ENCODE measurements around the gene FANCI.

The FANCI gene

DNA sequence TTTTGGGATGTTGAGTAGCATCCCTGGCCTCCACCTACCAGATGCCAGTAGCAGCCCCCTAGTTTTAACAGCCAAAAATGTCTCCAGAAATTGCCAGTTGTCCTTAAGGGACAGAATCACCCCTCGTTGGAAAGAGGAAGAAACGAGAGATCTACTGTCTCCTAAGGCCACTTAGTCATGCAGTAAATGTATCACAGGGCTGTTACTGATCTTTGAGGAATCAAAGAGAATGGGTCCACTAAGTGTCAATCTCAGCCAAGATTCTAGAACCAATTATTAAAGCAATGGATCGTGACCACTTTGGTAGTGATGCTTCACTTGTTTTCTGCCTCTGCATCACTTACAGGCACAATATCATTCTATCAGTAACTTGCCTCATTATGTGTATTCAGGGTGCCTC is 64.5 kb downstream of the FANCI start:
- DNase-seq = no peak

DNA sequence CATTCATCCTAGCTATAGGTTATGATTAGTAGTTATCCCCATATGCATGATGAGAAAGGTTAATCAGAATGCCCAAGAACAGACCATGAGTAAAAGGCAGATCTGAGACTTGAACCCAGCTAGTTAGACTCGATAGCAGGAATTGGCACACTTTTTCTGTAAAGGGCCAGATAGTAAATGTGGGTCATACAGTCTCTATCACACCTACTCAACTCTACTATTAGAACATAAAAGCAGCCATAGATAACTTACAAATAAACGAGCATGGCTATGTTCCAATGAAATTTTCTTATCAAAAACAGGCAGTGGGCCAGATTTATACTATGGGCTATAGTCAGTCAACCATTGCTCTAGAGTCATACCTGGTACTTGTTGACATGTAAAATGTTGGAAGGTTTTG is 66.2 kb downstream of the FANCI start:
- DNase-seq = no peak

DNA sequence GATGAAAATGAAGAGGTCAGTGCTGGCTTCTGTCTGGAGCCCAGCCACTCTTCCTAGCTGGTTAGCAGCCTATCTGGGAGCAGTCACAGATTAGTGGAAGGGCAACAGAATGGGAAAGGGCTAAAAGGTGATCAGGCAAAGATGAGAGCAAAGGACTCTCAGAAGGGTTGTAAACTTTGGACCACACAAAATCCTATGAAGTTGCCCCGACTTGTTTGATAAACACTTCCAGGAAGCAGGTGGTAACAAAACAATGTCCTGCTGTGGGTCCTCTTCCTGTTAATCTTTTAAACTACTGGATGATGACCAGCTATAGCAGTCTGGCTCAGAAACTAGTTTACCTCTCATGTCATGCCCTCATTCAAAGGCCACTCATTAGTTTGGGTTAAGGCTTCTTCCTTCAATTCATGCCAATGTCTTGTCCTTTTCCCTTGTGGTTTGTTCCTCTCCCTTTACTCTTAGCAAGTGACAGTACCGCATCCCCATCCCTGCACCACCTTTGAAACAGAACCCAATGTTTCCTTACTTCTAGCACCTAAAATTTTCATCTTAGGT is 71.7 kb downstream of the FANCI start:
- DNase-seq = no peak

DNA sequence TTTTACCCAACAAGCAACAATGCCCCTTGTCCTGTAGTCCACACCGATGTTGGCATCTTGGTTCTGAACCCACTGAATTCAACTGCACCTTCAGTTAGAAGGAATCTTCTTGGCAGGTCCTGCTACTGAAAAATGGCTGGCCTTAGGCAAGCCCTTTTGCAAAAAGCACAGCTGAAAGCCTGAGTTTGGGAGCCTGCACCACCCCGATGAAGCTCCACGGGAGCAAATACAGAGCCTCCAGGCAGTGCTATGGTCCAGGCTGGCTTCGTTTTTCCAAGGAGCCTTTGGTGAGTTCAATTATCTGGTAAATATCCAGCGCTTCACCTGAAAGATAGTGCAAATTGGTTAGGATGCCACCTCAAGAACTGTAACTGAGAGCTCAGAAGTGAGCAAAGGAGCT is 72.7 kb downstream of the FANCI start:
- DNase-seq = no peak

DNA sequence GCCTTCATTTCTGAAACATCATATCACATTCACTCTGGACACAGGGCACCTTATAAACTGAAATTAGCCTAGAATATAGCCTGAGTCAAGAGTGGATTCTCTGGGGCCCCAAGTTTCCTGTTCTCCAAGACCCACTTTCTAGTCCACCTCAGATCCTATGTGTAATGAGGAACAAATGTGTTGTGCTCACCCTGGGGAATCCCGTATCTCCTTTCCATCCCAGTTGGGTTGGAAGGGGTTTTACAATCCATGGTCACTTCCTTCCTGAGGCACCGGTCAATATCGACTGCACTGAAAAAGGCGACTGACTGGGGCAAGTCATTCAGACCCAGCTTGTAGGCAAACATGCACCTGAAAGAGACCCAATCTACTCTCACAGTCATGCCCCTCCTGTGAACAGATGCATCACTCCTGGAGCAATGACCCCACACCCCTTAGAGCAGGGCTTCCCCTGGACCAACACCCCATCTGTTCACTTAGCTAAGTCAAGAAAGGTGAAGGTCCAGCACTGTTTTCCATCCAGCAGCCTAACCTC is 73.5 kb downstream of the FANCI start:
- DNase-seq = no peak

DNA sequence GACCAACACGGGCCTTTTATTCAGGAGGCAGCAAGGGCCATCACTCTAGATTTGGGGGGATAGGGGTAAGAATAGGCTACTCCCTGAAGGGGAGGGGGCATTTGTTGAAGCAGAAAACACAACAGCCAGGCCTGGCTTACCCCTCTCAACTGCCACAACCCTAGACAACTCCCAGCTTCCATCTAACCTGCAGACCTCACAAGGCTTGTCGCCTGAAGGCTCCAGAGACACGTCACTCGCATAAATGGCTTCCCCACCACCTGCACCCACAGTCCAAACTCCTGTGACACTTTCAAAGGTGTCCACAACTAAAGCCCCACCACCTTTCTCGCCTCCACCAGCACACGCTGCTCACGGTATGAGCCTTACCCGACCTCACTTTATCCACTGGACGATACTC is 75.9 kb downstream of the FANCI start:
- DNase-seq = no peak

DNA sequence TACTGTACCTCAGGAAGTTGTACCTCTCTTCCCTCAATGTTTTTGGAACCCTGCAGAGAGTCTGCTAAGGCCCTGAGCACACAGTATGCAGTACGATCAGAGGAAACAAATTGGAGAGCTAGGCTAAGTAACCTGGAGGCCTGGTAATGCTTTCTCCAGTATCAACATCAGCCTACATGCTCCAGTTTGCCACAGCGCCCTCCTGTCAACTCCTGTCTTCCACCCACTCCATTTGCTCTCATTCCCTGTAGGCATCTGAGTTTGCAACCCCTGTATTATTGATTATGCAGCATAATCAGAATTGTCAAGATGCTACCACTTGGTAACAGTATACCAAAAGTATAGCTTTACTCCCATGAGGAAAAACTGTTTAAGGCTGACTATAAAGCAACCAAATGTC is 76.4 kb downstream of the FANCI start:
- DNase-seq = no peak

DNA sequence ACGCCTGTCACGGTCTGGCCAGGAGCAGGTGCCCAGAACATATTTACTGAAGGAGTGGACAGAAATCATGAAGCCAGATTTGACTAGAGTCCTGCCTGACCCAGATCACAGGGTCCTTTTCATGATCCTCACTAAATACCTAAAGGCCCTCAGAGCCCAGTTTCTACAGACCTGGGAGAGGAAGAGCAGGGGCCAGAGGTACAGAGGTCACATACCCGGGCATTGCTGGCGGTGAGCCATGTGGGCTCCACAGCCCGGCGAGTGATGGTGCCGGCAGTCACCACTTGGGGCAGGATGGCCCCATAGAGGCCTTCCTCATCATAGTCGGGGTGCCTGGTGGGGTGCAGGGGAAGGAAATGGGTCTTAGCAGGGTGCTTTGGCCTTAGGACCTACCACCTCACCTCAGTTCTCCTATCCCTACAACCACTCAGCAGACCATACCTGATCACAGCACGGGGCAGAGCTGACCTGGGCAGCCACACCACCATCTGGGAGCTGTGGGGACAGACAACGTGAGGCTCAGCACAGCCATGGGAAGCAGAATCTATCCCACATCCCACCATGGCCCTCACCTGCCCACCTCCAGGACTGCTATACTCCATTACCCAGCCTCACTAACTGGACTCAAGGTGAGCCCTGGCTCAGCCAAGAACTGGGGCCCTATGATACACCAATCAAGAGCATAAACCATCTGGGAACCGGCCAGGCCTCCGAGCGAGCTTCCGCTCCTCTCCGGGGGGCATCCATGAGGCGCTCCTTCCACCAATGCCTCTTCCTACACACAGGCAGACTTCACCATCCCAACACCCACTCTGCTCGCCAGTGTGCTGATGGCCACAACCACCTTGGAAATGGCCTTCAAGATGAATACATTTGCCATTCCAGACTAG is 78.0 kb downstream of the FANCI start:
- no peak for DNase-seq

DNA sequence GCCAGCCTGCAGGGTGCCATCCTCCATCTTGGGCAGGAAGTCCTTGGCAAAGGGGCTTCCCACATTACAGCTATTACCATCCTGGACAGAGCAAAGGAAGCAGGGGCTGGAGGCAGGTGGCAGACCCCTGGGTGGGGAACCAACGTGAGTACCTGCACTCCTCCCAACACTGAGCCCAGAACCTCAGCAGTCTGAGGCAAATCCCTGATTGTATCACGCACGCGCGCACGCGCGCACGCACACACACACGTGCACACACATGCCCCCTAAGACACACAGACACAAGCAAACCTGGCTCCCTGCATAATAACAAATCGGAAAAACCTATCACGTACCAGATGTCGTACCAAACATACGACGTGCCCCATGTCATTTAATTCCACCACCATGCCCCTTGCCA is 79.0 kb downstream of the FANCI start:
- no peak for DNase-seq

DNA sequence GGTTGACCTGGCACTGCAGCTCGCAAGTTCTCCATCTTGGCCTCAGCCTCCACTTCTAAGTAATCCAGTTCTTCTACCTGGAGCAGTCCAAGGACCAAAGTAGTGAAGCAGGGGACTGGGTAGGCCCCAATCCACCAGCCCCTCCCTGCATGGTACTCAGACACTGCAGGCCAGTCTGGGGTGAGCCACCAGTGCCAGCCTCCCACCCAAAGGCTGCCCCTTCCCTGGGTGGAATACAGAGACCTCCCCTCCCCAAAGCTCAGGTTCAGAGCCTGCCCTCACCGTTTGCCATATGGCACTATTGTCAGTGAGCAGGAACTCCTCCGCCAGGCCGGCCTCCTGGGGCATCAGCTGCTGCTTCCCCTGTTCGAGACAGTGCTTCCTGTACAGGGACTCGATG is 80.0 kb downstream of the FANCI start:
- no peak for DNase-seq

DNA sequence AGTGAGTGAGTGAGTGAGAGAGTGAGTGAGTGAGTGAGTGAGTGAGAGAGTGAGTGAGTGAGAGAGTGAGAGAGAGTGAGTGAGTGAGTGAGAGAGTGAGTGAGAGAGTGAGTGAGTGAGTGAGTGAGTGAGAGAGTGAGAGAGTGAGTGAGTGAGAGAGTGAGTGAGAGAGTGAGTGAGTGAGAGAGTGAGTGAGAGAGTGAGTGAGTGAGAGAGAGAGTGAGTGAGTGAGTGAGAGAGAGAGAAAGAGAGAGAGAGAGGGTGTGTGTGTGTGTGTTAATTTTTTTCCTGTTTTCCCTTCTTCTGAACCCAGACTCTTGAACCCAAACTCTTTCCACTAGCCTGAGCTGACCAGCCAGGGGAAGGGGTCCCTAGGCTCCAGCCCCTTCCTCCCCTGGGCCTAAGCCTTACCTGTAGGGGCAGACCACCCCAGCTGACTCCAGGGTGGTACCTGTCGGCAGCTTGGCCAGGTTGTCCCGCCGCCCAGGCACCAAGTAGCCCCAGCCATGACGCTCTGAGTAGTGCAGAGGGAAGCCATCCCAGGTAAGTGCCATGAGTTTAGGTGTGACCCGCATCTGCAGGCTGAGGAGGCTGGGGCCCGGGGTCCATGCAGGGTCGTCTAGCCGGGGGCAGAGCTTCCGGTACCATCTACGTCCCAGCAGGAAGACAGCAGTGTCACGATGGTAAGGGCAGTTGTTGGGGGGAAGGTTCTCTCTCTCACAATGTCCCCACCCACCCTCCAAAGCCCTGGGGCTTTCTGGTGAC is 81.4 kb downstream of the FANCI start:
- no peak for DNase-seq

DNA sequence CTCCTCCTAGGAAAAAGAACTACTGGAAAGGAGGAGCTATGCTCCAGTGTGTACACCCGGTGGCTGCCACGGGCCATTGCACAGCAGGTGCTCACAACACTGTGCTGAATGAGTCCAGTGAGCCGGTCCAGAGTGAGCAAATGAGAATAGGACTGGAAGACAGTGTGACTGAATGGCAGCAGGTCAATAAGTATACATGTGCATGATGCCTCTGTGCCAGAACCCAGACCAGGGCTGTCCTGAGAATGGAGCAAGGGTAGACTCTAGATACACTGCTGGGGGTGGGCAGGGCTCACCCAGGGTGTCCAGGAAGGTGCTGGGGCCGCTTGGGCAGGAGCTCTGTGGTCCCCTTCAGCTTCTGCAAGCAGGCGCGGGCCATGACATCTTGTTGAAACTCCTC is 82.5 kb downstream of the FANCI start:
- DNase-seq = no peak

DNA sequence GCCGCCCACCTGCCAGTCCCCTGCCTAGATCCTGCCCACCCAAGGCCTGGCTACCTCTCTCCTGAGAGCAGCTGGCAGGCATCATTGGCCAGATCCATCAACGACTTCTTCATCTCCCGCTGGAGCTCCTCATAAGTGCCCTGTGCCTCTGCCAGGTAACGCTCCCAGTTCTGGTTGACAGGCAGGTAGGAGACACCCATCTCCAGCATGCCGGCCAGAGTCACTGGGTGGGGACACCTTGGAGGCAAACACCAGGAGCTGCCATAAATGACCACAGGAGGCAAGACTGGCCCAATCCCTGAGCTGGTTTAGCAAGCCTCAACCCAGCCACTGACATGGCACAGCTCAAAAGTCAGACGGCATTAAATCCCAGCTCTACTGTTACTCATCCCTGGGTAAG is 83.3 kb downstream of the FANCI start:
- DNase-seq = no peak

DNA sequence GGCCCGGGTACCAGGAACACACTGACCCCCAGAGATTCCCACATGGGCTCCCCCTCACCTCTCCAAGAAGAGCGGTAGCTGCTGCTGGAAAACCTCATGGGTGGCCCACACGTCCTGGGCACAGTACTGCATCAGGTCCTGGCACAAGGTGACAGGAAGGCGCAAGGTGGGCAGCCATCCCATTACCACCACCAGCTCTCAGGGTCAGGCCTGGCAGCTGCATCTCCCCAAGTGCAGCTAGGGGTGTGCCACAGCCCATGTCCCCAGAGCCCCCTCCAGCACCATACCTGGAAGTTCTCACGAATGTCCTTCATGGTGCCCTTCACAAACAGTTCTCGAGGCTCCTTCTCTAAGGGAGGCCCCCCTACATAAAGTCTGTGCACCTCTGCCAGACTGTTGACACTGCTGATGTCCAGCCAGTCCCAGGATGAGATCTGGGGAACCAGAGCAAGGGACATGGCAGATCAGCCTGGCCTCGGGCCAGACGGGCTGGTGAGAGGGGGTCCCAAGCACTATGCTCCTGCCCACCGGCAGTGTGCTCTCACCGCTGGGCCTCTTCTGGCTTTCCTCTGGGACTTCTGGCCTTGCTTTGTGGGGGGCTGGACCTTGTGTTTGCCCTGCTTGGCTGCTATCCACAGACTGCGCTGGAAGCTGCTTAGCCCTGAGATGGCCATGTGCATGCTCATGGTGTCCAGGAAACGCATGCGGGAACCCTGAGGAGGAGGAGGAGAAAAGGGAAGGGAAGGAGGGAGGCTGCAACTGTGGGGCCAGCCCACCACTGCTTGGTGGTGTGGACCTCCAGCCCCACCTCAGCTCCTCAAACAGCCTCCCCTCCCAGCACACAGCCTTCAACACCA is 84.8 kb downstream of the FANCI start:
- DNase-seq = no peak

DNA sequence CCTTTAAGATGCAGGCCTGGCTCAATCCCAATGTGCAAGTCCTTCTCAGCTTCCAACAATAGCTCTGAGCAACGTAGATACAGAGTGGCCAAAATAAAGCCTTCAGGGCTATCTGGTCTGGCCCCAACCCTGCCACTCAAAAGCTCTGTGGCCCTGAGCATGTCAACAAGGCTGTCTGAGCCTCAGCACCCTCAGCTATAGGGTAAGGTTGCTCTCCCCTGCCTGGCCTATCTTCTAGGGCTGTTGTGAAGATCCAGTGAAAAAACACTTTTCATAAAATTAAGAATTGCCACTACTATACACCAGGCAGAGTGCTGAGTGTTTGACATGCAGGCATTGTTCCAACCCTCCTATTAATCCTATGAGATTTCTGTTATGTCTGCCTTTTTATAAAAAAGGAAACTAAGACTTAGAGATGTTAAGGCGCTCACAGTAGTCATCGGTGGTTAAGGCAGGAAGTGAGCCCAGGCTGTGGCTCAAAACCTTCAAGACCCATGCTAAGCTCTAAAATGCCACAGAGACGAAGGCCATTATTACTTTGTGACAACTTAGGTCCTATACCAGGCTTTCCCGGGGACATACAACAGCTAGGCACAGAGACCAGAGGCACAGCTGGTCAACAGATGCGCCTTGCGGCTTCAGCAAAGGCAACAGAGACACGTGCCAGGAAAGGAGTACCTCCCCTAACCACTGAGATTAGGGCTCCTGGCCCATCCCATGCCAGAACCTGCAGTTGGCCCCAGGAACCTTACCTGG is 85.7 kb downstream of the FANCI start:
- no peak for DNase-seq

DNA sequence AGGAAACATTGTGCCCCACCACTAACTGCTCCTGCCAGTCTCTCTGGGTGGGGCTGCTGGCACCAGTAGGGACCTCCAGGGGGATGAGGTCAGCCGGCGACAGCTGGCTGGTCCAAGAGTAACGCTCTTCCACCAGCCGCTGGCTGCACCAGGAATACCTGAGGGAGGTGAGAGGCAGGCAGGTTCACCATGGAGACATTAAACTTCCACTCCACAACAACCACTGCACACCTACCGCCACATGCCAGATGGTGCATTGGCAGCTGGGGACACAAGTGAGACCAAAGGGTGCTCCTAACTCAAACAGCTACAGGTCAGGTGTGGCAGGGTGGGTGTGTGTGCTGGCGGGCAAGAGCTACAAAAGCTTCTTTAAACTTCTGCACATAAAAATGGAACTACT is 86.3 kb downstream of the FANCI start:
- no peak for DNase-seq

DNA sequence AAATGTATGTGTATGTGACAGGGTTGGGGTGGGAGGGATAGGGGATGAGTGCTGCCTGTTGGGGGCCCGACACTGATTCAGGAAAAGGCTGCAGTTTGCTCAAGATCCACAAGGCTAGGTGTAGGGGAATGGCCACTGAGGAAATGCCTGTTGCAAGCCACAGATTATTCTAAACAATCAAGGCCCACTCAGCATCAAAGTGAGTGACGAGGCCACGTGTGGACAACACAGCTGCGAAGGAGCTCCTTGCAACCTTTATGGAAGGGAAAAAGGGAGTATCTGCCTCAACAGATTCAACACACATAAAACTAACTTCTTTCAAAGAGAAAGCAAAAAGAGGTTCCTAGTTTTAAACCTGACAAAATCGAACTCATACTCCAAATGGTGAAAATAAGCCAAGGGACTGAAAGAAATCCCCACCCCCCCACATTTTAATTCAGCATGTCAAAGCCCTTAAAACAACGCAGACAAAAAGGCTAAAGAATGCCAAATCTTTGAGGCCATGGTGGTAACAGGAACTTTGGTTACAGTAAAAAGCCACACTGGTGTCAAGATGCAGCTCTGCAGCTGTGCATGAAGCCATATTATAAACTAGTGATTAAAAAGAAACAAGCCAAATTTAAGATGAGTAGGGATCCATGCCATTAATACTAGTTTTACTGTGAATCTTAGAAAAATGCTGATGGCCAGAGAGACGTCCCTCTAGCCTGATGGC is 87.3 kb downstream of the FANCI start:
- no peak for DNase-seq

DNA sequence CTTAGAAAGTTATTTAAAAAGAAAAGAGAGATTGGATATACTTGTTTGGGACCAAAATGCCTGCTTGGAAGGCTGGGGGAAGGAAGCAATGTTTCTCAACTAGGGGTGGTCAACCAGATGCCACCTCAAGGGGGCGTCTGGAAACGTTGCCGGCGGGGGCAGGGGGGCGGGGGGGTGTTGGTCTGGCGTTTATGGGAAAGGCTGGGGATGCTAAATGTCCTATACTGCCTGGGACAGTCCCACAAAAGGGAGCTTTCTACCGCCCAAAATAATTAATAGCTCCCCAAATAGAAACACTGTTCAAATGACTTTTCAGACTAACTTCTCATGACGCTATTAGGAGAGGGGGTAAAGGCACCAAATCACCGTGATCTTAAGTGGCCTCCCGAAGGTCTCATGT is 88.7 kb downstream of the FANCI start:
- DNase-seq = no peak

DNA sequence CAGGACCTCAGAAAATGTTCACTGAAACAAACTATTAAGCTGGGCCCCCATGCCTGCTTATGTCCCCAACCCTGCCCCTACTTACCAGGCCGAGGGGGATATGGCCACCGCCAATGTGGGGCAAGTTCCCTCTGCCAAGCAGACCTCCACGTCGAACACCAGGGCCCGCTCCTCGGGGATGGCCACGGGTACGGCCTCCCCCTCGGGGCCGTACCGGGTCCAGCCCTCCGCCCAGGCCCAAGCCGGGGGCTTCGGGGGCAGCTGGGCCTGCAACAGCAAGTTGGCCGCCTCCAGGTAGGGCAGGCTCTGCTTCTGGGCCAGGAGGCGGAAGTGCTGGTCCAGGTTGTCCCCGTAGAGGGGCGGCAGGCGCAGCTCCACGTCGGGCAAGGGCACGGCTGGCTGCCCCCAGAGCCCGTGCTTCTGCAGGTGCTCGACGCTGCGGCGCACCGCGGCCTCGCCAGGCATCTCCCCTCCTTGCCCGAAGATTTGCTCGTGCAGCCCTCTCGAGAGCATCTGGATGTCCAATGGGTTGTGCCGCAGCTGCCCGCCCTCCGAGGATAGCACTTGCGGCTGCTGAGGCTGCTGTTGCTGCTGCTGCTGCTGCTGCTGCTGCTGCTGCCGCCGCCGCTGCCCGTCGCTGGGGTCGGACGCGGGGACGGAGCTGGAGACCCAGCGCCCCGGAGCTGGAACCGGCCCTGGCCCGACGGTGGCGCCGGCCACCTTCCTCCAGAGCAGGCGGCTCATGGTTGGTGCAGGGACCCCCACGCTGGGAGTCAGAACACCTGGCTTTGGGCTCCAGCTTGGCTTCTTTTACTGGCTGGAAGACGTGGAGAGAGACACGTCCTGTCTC is 89.5 kb downstream of the FANCI start:
- no peak for DNase-seq

DNA sequence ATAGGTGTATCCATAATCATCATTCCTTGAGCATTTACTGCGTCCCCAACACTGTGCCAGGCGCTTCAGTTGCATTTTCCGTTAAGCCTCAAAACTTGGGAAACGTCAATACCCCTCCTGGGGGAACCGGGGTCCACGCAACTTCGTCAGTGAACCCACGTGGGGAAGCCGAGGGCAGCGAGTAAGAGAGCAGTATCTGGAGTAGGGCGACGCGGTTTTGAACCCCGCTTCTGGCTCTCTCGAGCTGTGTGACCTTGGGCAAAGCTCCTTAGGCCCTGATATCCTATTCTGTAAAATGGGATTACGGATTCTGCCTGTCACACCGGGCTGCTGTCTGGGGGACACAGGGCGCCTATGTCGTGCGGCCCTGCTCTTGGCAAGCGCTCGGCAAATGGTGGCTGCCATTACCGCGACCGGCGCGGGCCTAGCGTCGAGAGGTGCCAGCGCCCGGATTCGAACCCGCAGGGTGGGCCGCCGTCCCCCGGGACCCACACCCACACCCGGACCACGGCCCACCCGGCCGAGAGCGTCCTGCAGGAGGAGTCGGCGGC is 90.3 kb downstream of the FANCI start:
- DNase-seq = no peak
